GM23248 (cell line): Measurements from ENCODE around the gene ALOX5.

Source experiments
- EZH2 ChIP-seq: fragments of 200-600 bp; sonication (generic); IDR thresholded peaks from 2 replicates; pipeline ENCODE4 v1.6.1; 2018; ENCODE audit warnings: antibody characterized with exemption, mild to moderate bottlenecking; ENCODE audit not compliant: insufficient read depth, poor library complexity, severe bottlenecking
- EZH2phosphoT487 ChIP-seq: fragments of 200-600 bp; sonication (generic); IDR thresholded peaks from 2 replicates; pipeline ENCODE4 v1.6.1; 2018; ENCODE audit warnings: antibody characterized with exemption, moderate library complexity, mild to moderate bottlenecking, low read depth; ENCODE audit not compliant: insufficient read depth

GRCh38 chr10:45470098-45471012 lies 96.3 kb downstream of the ALOX5 start:
- no peak for TF ChIP-seq EZH2
- TF ChIP-seq EZH2phosphoT487: no peak
